HEK293T (cell line): ENCODE measurements around the gene ZKSCAN5.

ENCODE experiments used
- ARNT ChIP-seq: fragments of 450-650 bp; IDR thresholded peaks from 2 replicates; pipeline ENCODE4 v1.6.1; 2017; ENCODE audit warnings: mild to moderate bottlenecking
- BHLHE40 ChIP-seq: fragments of 450-650 bp; IDR thresholded peaks from 2 replicates; pipeline ENCODE4 v1.6.1; 2016; ENCODE audit warnings: mild to moderate bottlenecking, moderate library complexity, borderline replicate concordance
- ELF4 ChIP-seq: fragments of 450-650 bp; IDR thresholded peaks from 2 replicates; pipeline ENCODE4 v1.6.1; 2017; ENCODE audit warnings: antibody characterized with exemption
- FOXA1 ChIP-seq: fragments of 450-650 bp; IDR thresholded peaks from 2 replicates; pipeline ENCODE4 v1.6.1; 2016; ENCODE audit warnings: mild to moderate bottlenecking
- FOXK2 ChIP-seq: fragments of 450-650 bp; IDR thresholded peaks from 2 replicates; pipeline ENCODE4 v1.6.1; 2016; ENCODE audit warnings: mild to moderate bottlenecking
- FOXM1 ChIP-seq: fragments of 450-650 bp; IDR thresholded peaks from 2 replicates; pipeline ENCODE4 v1.6.1; 2017; ENCODE audit warnings: mild to moderate bottlenecking, borderline replicate concordance
- SP1 ChIP-seq: fragments of 450-650 bp; IDR thresholded peaks from 2 replicates; pipeline ENCODE4 v1.6.1; 2017
- SUZ12 ChIP-seq: fragments of 450-650 bp; IDR thresholded peaks from 2 replicates; pipeline ENCODE4 v1.6.1; 2016; ENCODE audit warnings: mild to moderate bottlenecking
- ZNF384 ChIP-seq: fragments of 450-650 bp; IDR thresholded peaks from 2 replicates; pipeline ENCODE4 v1.6.1; 2016

- TF ChIP-seq FOXM1 (no peak), FOXA1 (no peak), ARNT (no peak), FOXK2 (no peak), ELF4 (no peak), BHLHE40 (no peak), SP1 (no peak), ZNF384 (no peak), SUZ12 (no peak)
These were observed 46.9 kb downstream of the ZKSCAN5 start for GRCh38 chr7:99551334-99551733.
